NB4 (cell line): Measurements from ENCODE around the gene DYSF.

ENCODE experiments used
- DNase-seq: peaks from one replicate; pipeline ENCODE4 v3.0.0; 2010; ENCODE audit warnings: low read depth
- H3K4me3 ChIP-seq: one replicate; pipeline ENCODE4 v1.5.1; 2011; ENCODE audit warnings: mild to moderate bottlenecking, low read depth, low read length, moderate library complexity
- MYC ChIP-seq: IDR thresholded peaks from 2 replicates; pipeline ENCODE4 v1.6.1; 2011; ENCODE audit warnings: low read depth, low read length
- POLR2A ChIP-seq: IDR thresholded peaks from 2 replicates; pipeline ENCODE4 v1.6.1; 2011; ENCODE audit warnings: mild to moderate bottlenecking; ENCODE audit not compliant: insufficient read length; ENCODE audit errors: extremely low read depth
- TF ChIP-seq, protein P1 (sequence below): IDR thresholded peaks from 2 replicates; pipeline ENCODE4 v1.6.1; 2011; ENCODE audit warnings: low read depth, low read length
- TF ChIP-seq, protein P2 (sequence below): IDR thresholded peaks from one replicate; pipeline ENCODE4 v1.5.1; 2012; ENCODE audit warnings: low read depth, low read length

DYSF gene

DNA sequence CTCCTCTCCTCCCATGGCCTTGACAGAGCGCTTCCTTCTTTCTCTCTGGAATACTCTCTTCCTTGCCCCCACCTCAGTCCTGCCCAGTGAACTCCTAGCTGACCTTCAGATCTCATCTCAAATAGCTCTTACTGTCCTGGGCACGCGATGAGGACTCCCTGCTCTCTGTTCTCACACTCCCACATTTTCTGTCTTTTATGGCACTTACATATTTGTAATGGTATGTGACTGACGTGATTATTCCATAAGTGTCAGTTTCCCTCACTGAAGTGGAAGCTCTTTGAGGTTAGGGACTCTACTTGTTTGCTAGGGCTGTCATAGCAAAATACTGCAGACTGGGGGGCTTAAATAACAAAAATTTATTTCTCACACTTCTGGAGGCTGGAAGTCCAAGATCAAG is 1.7 kb upstream of the DYSF start:
- no peak for DNase-seq
- TF ChIP-seq, protein P1, sequence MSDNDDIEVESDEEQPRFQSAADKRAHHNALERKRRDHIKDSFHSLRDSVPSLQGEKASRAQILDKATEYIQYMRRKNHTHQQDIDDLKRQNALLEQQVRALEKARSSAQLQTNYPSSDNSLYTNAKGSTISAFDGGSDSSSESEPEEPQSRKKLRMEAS = no peak
- TF ChIP-seq POLR2A (no peak), MYC (no peak)

DNA sequence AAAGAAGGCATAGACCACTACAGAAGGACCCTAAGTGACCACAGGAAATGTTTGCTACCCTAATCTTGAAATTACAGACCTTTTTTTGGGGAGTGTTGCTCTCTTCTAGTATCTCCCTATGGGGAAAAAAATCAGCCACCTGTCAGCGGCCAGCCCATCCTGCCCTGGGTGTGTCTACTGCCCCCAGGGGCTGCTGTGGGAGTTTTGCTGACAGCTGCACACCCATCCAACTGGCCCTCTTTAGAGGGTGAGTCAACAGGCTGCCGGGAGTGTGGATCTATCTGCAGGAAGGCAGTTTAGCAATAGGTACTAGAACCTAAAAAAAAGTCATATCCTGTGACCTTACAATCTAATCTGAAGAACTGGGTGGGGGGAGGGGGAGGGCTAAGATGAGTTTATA is 796 bp upstream of the DYSF start:
- DNase-seq = peak; percentile 98
- TF ChIP-seq, protein P1 = 0 out of 2 replicates have a peak, but pooled peaks have one; percentile 21
- TF ChIP-seq, protein P2, sequence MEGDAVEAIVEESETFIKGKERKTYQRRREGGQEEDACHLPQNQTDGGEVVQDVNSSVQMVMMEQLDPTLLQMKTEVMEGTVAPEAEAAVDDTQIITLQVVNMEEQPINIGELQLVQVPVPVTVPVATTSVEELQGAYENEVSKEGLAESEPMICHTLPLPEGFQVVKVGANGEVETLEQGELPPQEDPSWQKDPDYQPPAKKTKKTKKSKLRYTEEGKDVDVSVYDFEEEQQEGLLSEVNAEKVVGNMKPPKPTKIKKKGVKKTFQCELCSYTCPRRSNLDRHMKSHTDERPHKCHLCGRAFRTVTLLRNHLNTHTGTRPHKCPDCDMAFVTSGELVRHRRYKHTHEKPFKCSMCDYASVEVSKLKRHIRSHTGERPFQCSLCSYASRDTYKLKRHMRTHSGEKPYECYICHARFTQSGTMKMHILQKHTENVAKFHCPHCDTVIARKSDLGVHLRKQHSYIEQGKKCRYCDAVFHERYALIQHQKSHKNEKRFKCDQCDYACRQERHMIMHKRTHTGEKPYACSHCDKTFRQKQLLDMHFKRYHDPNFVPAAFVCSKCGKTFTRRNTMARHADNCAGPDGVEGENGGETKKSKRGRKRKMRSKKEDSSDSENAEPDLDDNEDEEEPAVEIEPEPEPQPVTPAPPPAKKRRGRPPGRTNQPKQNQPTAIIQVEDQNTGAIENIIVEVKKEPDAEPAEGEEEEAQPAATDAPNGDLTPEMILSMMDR = peak; percentile 42
- TF ChIP-seq MYC = no peak; the same call in 1 of the 2 replicates
- H3K4me3 ChIP-seq = peak overlapping the region; percentile 68

More for the DNA sequence above, 1.7 kb upstream of the DYSF start:
- no peak overlapping the region for H3K4me3 ChIP-seq

DNA sequence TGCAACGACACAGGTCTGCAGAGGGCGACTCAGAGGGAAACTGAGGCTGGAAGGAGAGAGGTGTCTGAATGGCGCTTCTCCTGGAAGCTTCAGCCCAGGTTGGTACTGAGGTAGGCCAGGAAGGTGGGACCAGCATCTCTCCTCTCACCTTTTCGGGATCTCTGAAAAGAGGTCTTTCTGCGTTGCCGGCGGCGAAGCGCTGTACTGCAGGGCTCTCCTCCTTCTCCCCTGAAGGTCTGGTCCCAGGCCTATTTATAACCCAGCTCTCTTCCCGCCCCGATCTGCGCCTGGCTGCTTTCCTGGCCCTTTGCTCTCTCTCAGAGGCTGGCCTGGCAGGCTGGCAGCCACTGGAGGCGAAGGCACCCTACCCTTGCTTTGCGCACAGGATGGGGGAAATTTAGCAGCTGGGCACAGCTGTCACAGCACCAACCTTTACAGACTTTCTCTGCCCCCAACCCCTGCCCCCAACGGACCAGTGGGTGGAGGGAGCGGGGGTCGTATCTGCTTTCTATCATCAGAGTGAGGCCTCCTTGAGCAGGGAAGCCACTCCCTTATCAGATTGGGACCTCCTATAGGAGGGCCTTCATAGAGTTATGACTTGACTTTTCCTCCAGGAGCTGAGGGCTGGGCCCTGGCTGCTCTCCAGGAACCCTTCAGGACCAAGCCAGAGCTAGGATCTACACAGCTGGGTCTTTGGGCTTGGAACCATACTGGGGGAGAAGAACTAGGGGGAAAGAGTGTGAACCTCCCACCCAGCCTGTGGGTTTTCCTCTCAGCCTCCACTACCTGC is 1.1 kb downstream of the DYSF start:
- DNase-seq = peak; percentile 43
- peak overlapping the region; percentile 68 for H3K4me3 ChIP-seq
- TF ChIP-seq POLR2A (no peak), MYC (no peak)
- TF ChIP-seq, protein P1 = no peak
- TF ChIP-seq, protein P2 = no peak

DNA sequence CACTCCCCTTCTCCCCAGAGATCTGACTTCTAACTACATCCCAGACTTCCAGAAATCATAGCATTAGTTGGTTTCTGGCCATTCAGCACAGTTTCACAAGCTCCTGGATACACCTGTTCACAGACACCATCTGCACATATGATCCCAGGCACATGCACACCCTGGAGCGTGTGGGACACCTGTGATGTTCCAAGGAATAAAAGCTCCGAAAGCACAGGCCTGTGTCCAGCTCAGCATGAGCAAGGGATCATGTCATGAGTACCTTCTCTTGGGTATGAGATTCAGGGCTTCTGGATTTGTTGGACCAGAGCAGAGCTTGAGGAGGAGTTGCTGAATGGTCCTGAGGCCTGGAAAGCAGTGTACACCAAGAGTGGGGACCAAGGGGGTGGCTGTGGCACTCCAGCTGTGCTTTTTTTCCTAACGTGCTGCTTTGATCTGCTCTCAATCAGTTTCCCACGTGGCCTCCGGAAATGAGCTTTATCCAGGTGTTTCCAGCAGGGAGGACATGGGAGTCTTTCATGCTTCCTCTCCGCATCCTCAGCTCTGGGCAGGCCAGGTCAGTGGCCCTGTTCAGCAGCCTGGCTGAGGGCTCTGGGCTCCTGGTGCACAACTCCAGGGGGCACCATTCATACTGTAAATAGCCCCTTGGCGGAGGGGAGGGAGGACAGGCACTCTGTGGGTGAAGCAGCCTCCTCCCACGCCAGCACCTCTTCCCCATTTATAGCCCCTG is 1.8 kb downstream of the DYSF start:
- TF ChIP-seq, protein P2 = peak; percentile 45
- TF ChIP-seq, protein P1 = no peak; the same call in 1 of the 2 replicates
- peak overlapping the region; percentile 68 for H3K4me3 ChIP-seq
- no peak for DNase-seq

DNA sequence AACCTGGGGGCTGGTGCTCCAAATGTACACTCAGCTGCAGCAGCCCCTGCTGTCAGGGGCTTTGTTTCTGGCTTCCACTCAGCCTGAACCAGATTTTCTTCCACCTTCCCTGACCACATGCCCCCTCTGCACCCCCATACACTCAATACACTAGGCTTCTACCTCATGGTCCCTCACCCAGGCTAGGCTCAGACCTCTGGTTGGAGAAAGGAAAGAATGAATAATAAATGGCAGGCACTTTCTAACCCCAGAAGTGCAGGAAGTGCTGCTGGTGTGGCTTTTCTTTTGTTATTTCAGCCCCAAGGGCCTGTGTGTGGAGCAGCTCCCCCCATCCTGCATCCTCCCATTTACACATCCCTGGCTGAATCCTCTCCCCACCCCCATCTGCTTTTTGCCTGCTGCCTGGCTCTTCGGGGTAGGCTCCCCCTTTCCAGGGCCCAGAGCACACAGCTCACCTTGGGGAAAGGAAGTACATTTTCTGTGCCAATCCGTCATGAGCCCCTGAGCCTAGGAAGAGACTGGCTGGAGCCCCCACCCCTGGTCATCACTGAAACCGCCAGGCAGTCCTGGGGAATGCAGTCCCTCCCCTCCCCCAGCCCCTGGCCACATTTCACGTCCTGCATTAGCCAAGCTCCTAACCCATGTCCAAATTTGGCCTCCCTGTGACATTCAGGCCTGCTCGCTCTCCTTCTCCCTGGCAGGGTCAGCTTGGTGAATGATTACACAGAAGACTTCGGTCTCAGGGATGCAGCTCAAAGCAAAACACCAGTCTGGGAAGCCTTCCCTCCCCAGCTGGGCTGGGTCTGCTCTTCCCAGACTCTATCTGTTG is 2.6 kb downstream of the DYSF start:
- TF ChIP-seq, protein P1 = no peak
- TF ChIP-seq, protein P2 = no peak
- TF ChIP-seq MYC = no peak
- no peak for TF ChIP-seq POLR2A
- peak overlapping the region; percentile 68 for H3K4me3 ChIP-seq
- DNase-seq = peak; percentile 90
